ENCODE results near the gene PATJ.

The PATJ gene

DNA sequence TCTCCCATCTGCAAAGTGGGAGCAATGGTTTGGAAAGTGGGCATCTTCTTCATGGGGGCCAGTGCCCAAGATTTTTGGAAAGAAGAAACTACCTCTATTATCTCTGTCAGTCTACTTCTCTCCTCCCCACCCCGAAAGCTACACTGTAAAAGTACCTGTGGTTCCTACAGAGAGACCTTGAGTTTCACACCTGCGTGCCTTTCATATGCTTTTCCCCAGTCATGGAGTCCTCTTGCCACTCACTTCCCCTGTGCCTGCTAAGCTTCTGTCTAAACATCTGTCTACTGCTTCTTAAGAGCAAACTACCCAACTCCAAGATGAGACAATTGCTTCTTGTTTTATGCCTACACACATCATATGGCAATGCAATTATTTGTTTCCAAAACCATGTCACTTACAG, 261.5 kb downstream of the PATJ start:
- no peak for DNase-seq

DNA sequence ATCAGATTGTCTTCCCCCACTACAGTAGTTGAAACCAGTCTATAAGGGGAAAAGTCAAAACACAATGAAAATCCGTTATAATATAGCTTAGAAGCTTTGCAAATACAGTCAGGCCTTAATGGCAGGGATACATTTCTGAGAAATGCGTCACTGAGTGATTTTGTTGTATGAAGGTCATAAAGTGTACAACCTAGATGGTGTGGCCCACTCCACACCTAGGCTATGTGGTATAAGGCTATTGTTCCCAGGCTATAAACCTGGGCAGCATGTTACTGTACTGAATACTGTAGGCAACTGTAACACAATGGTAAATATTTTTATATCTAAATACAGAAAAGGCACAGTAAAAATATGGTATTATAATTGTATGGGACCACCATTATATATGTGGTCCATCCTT, 264.4 kb downstream of the PATJ start:
- no peak for DNase-seq

DNA sequence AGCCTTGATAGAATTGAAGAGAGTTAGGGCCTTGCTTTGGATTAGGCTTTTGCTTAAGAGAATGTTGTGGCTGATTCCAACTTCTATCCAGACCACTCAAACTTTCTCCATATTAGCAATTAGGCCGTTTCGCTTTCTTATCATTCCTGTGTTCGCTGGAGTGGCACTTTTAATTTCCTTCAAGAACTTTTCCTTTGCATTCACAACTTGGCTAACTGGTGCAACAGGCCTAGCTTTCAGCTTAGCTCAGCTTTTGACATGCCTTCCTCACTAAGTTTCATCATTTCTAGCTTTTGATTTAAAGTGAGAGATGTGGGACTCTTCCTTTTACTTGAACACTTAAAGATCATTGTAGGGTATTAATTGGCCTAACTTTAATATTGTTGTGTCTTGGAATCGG, 268.7 kb downstream of the PATJ start:
- no peak for DNase-seq

DNA sequence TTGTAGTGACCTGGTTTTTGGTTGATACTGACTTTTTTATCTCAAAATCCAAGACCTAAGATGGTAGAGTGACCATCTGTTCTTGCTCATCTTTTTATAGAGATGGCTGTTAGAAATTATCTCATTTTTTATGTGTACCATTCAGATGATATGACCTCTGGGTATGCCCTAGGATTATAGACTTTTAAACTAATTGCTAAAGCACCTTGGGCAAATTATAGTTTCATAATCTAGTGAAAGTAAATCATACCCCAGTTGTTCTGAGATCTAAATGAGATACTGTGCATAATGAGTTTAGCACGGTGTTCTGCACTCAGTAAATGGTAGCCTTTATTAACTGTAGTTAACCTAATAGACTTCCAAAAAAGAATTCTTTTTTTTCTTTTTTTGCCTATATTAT, 269.8 kb downstream of the PATJ start:
- DNase-seq: no peak

DNA sequence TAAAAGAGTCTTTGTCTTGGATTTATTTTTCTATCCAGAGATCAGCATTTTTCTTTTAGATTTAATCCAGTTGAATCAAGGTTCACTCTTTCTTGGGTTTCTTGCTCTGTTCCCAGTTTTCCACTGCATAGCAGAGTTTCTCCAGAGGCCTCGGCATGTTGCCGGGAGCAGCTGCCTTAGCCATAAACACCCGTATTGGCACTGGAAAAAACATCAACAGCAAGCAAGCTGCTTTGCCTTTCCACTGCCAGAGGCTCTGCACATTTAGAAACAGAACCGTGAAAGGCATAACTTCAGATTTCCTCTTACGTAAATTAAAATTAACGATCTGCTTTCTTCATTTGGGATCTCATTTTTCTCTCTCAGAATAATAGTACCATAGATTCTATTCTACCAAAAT, 270.6 kb downstream of the PATJ start:
- DNase-seq: no peak

DNA sequence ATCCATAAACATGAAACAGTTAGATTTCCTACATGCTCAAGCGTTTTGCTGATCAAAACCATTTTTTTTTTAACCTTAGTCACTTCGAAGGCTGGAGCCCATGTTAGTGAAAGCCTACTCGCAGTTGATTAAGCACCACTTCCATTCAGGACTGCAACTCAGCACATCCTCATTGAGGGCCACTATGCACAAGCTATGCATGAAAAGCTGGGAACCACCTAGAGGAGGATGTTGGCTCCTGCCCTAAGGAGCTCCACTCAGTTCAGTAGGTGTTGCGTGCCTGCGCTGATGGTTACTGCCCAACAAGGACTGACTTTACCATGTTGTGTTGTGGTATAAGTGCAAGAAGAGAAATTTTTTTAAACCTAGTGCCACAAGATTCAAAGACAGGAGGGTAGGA, 271.0 kb downstream of the PATJ start:
- no peak for DNase-seq

DNA sequence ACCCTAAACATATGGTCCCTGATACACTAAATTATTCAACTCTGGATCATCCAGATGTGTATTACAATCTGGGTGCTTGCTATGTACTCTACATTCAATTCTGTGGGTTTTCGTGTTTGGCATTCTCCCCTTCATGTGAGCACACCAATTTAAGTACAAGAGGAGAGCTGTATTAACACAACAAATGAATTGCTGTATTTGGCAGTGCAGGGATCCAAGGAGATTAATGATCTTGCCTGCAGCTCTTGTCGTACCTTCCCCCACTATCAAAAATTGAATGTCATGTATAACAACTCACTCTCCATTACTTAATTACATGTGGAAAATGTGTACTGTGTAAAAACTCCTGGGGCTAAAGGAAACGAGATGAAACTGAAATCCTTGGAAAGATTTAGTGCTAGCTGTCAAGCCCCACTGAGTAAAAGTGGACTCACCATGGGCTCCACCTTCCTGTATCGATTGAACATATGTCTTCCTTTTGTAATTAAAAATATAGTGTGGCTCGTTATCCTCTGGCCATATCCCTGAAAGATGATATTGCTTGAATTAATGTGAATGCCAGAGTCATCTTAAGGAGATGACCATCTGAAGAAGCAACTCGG, 280.2 kb downstream of the PATJ start:
- no peak for DNase-seq

DNA sequence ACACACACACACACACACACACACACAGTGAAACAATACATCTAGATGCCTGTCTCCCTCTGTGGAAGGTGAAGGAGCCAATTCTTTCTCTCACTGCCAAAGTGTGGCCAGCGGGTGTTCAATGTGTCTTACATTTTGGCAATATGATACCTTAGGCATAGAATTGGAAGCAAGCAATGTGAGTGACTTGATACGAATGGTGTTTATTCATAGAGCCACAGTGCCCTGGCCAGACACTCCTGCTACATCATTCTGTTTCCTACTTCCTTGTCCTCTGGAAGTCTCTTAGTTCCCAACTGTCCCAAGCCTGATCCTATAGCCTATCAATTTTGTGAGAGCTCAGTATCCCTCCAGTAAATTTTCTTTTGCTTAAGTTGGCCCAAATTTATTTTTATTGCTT, 282.4 kb downstream of the PATJ start:
- no peak for DNase-seq

DNA sequence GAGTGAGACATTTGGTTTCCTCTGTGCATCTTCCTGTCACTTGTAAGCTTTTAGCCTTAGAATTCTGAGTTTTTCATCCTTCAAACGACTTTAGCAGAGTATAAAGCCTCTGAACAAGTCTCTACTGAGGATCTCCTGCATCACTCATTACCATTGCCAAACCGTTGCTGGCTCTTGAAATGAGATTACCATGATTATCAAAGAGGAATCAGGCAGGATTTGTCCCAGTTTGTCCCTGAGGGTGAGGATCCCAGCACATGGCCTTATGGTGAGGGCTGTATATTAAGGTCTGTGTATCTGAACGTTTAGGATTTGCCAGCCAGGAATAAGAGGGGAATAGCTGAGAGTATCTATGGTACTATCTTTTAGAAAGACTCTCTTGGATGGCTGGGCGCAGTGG, 282.9 kb downstream of the PATJ start:
- no peak for DNase-seq

DNA sequence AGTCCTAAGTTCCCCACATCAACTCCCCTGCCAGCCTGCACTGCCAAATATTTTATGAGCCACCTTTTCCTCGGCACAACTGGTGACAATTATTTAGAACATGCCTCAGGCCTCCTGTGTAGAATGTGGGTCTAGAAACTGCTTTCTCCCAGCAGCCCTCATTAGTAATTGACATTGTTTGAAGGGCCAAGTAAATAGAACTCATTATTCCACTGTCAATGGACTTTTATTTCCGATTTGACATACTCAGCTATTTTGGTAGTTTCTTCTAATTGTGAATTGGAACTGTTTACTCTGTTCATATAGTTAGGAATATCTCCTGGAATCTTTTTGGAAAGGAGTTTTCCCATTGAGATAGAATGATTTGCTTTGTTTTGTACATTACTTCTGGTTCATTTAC, 283.6 kb downstream of the PATJ start:
- DNase-seq: no peak

DNA sequence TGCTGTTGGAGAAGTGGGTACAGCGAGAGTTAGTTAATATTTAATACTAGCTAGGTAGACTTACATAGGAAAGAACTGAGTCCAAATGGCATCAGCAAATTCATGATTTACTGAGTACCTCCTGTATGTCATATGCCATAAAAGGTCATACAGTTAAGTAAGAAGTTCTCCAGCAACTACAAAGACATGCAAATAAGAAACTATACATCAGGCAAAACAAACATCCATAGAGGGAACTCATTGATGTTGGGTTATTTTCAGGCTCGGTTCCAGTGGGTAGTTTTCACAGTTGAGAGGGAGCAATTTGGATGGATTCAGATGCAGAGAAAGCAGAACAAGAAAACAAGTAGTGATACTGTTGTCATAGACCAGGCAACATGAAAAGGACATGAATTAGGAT, 287.4 kb downstream of the PATJ start:
- DNase-seq: no peak

DNA sequence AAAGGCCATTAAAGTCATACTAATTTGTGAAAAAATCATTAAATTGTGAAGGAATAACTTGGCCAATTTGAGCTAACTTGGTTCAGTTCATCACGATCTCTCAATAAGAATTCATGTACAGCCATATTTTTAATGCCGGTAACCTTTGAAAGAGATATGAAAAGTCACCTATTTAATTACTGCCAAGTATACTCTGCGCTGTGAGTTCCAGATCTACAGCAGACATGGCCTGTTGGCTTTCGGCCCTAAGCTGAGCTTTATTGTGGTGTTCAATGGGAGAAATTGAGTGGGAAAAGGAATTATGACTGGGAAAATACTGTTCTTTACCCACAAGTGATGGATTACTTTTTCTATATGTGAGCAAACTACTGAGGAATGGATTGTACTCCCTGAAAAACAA, 292.5 kb downstream of the PATJ start:
- no peak for DNase-seq

DNA sequence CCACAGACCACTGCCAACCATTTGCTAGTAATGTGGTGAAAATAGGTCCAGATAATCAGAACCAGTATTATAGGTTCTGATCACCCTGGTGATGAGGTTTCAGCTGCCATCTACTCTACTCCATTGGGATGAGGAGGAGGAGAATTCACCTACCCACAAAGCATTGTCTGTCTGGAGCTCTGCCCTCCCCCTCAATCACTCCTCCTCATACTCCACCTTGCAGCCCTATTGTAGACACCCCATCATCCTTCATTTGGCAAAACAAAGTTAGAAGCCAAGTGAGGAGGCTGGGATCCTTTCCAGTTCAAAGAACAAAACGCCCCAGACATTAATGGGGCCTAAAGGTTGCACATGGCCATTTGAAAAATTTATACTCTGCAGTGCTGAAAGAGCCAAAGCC, 295.0 kb downstream of the PATJ start:
- no peak for DNase-seq

DNA sequence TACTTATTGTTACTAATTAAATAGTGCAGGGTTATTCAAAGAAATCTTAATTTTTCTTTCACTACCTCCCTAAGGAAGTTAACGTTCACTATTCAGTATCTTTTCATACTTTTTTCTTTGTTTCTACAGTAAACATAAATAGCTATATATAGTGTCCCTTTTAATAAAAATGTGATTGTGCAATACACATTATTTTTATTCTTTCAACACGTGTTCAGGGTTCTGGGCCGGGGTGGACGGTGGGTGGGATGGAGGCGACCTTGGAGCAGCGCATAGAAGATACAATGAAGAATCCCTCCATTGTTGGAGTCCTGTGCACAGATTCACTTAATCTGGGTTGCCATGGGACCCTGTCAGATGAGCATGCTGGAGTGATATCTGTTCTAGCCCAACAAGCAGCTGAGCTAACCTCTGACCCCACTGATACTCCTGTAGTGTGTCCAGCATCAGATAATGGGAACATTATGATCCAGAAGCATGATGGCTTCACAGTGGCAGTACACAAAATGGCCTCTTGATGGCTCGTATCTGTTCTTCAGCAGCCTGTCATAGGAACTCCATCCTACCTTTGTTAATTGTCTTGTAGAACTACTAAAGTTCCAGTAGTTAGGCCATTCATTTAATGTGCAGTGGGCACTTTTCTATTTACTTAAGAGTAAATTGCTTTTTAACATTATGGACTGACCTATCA, 296.5 kb downstream of the PATJ start:
- no peak for DNase-seq

DNA sequence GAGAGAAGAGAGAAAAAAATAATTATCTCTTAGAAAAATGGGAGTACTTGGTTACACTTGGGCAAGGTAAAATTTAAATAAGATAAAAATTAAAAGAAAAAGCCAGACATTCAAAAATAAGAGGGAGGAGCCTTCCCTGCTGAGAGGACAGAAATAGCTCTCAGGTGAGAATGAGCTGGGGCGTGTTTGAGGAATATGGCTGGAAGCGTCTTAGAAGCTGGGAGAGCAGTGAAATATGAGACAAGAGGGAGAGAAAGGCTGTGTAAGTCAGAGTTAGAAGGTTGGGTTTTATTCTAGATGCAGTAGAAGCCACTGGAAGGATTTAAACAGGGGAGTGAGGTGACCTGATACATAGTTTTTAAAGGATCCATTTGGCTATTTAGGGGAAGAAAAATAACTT, 298.2 kb downstream of the PATJ start:
- no peak for DNase-seq

DNA sequence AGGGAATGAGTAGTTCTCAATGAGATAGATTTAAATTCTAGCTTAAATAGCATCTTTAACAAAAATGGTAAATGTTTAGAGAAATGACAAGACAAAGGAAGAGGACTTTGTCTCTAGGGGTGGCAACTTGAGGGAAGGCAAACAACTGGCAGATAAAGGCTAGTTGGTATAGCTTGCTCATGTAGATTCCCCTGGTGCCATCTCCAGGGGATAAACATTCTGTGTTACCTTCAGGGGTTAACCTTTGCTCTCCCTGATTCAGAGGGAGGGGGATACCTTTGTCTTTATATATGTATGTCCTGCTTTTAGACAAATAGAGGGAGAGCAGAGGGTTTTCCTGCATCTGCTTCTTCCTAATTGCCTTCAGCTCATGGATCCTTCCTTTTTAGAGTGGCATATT, 298.7 kb downstream of the PATJ start:
- DNase-seq: no peak

DNA sequence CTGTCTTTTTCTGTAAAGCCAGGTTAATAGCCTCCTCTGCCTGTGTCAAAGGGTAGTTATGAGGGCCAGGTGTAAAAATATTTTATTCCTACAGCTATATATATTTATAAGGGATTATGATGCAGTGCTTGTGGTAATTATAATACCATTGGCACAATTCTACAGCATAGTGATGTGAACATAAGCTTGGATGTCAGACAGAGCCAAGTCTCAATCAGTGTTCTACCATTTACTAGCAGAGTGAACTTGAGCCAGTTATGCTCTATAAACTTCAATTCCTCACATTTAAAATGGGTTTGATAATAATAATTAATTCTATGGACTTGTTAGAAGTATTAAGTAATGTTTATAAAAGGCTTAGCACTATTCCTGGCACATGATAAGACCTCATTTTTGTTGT, 300.9 kb downstream of the PATJ start:
- no peak for DNase-seq

DNA sequence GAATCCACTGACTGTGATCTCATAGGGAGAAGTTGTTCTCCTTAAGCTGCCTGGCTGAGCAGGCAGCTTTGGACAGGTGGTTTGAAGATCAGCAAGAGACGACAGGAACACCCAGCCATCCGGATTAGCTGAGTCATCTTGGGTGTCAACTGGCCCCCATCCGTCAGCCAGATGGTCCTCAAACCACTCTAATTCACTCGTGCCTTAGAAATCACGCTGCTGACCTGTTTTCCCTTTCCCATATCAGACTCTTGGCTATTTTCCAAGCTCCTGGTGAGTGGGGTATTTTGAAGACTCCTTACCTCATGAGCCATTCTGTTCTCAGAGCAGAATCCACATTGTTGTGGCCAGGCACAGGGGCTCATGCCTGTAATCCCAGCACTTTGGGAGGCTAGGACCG, 303.3 kb downstream of the PATJ start:
- DNase-seq: no peak

DNA sequence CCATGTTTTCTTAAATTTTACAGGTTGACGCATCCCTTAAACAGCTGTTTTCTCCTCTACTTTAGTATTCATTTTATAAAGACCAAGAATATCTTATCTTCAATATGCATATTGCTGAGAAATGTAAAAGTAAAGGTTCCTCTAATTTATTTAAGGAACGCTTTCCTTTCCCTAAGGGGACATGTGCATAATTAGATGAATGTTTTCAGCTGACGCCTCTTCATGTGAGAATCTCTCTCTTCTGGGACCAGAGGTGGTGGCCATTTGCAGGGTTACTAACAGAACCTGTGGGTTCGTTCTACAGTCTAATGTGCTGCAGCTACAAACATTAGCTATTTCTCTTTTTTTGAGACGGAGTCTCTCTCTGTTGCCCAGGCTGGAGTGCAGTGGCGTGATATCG, 304.6 kb downstream of the PATJ start:
- no peak for DNase-seq

DNA sequence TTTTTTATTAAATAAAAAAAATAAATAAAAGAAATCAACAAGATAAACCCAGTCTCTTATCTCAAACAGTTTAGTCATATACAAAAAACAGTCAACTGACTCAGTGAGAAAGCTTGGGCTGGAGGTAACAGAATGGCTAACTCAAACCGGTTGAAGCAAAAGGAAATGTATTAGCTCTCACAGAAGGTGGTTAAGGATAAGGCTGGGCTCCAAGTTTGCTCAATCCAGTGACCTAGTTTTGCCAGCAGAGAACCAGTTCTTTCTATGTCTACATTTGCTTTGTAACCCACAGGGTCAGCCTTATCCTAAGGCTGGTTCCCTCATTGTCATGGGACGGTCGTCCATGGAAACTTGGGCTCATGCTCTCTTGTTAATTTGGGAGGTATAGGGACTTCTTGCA, 307.9 kb downstream of the PATJ start:
- DNase-seq: no peak

DNA sequence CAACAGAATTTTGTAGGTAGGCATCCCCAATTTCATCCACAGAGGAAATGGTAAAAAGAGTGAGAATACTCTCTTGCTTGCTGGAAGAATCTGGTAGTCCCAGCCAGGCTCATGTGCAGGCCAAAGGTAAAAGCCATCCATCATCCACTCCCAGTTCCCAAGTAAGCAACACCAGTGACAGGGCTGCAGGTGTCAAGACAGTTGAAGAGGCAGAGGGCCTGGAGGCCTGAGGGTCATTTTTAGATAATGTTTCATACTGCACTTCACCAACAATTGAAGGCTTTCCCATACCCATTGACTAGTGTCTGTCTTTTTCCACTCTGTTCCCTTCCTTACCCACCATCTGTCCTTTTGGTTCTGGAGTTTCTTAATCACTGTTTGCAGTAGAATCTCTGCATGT, 310.7 kb downstream of the PATJ start:
- no peak for DNase-seq

DNA sequence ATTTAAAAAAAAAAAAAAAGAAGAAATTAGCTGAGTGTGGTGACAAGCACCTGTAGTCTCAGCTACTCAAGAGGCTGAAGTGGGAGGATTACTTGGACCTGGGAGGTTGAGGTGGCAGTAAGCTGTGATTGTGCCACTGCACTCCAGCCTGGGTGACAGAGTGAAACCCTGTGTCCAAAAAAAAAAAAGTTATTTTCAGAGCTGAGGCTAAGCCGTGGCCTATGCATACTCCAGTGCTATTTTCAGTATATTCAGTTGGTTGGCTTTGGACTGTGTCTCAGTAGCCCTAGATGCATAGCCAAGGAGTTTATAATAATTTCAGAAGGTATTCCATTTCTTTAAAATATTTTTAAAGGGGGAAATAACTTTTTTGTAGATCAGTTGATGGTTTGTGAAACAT, 311.9 kb downstream of the PATJ start:
- no peak for DNase-seq

DNA sequence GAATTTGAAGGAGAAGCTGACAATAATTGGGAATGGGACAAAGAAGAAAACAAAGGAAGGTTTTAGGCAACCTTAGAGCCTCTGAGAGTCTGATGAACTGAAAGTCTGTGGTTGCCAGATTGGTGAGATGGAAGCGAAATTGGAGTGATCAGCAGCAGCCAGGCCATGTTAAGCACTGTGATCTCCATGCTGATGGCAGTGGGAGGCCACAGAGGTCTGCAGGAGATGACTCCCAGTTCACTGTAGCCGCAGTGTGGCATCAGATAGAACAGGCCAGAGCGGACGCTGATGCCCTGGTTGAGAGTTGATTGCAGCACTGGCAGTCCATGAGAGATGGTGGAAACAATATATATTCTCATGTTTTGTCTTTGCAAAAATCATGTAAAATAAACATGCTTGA, 314.9 kb downstream of the PATJ start:
- no peak for DNase-seq

DNA sequence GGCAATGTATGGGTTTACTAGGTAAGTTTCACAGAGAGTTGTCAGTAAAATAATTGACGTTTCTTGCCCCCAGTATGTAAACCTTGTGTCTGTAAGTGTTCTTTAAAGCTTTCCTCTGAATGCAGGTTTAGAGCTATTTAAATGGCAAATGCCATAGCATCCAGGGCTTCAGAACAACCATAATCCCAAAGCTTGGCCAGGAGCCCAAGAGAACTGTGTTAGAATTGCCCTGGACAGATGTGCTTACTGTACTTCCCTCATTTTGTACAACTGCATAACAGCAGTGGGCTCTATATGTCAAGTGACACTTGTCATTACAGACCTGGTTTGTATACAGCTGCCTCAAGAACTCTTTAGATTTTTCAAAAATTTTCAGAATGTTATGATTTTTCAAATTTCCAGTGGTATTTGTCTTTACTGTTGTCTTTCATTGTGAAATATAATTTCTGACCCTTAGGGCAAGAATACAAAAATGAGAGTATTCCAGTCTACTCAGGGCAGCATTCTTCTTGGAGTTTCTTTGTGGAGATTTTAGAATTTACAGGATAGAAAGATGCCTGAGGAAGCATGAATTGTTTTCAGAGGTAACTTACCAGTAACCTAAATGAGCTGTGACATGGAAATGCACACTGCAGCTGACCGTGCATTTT, 315.5 kb downstream of the PATJ start:
- no peak for DNase-seq

DNA sequence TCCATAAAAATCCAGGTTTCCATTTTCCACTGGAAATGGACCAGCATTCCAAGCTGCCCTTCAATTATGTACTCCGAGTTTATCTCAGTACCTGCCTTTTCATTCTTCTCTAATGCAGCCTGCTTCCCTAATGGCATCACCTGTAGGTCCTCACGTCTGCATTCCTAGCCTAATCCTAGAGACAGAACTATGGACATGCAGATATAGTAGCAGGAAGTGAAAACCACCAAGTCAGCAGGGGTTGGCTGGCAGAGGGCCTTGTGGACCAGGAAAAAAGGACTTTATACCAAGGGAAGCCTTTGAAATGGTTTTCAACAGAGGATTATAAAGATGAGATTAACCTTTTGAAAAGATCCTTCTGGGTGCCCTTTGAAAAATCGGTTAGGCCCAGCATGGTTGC, 316.7 kb downstream of the PATJ start:
- DNase-seq: no peak
